Right lobe of liver (tissue), 4 donors: ENCODE measurements around the gene ADGRG4.

Experiments used
- CTCF ChIP-seq, 4 donors: fragments of 200-600 bp in 3 of 4; fragments of 450-650 bp in 1 of 4; IDR thresholded peaks; one replicate each; pipeline versions ENCODE4 v1.5.1 to v1.8.0; 2016 to 2022; ENCODE audit warnings: antibody characterized with exemption in 4 of 4, mild to moderate bottlenecking in 2 of 4
- POLR2A ChIP-seq: fragments of 450-650 bp; IDR thresholded peaks from one replicate; pipeline ENCODE4 v1.6.1; 2017; ENCODE audit warnings: antibody characterized with exemption, mild to moderate bottlenecking
- donor health status: DM: no; HTN: no; CAD: no.
- donor health status: DM: no; HTN: no; CAD: no.
- donor health status: DM: no; HTN: yes; CAD: no.

- TF ChIP-seq CTCF (IDR thresholded peaks at IDR 0.05), result no peak
- no peak for TF ChIP-seq POLR2A
Observed at GRCh38 chrX:136266828-136267227, 33.9 kb upstream of the ADGRG4 start.
